HEK293T (cell line): Measurements from ENCODE around the gene CDK5.

ENCODE experiments used
- CTCF ChIA-PET: fragments of 350-600 bp; formaldehyde crosslinking; extraction: SDS; loops from one replicate; lab custom pipeline; 2021; ENCODE audit warnings: antibody characterized with exemption, inconsistent platforms; lab: Yijun Ruan, JAX
- POLR2A ChIA-PET: fragments of 350-600 bp; formaldehyde crosslinking; extraction: SDS; loops from one replicate; lab custom pipeline; 2020; ENCODE audit warnings: antibody characterized with exemption, inconsistent platforms; lab: Yijun Ruan, JAX
- DNase-seq: peaks from one replicate; pipeline ENCODE4 v3.0.0; 2012; ENCODE audit warnings: mixed read lengths; ENCODE audit errors: extremely low spot score
- ARNT ChIP-seq: fragments of 450-650 bp; IDR thresholded peaks from 2 replicates; pipeline ENCODE4 v1.6.1; 2017; ENCODE audit warnings: mild to moderate bottlenecking
- BHLHE40 ChIP-seq: fragments of 450-650 bp; IDR thresholded peaks from 2 replicates; pipeline ENCODE4 v1.6.1; 2016; ENCODE audit warnings: mild to moderate bottlenecking, moderate library complexity, borderline replicate concordance
- CTBP1 ChIP-seq: fragments of 450-650 bp; IDR thresholded peaks from 2 replicates; pipeline ENCODE4 v1.6.1; 2016; ENCODE audit warnings: borderline replicate concordance
- ELF4 ChIP-seq: fragments of 450-650 bp; IDR thresholded peaks from 2 replicates; pipeline ENCODE4 v1.6.1; 2017; ENCODE audit warnings: antibody characterized with exemption
- FOXA1 ChIP-seq: fragments of 450-650 bp; IDR thresholded peaks from 2 replicates; pipeline ENCODE4 v1.6.1; 2016; ENCODE audit warnings: mild to moderate bottlenecking
- FOXK2 ChIP-seq: fragments of 450-650 bp; IDR thresholded peaks from 2 replicates; pipeline ENCODE4 v1.6.1; 2016; ENCODE audit warnings: mild to moderate bottlenecking
- FOXM1 ChIP-seq: fragments of 450-650 bp; IDR thresholded peaks from 2 replicates; pipeline ENCODE4 v1.6.1; 2017; ENCODE audit warnings: mild to moderate bottlenecking, borderline replicate concordance
- HDGF ChIP-seq: fragments of 450-650 bp; IDR thresholded peaks from 2 replicates; pipeline ENCODE4 v1.6.1; 2017; ENCODE audit warnings: antibody characterized with exemption, borderline replicate concordance
- L3MBTL2 ChIP-seq: fragments of 450-650 bp; conservative IDR thresholded peaks from 2 replicates; pipeline ENCODE4 v1.6.1; 2016; ENCODE audit warnings: mild to moderate bottlenecking
- LEF1 ChIP-seq: fragments of 450-650 bp; IDR thresholded peaks from 2 replicates; pipeline ENCODE4 v1.6.1; 2017; ENCODE audit warnings: mild to moderate bottlenecking, borderline replicate concordance
- NFRKB ChIP-seq: fragments of 450-650 bp; IDR thresholded peaks from 2 replicates; pipeline ENCODE4 v1.6.1; 2016; ENCODE audit warnings: mild to moderate bottlenecking, moderate library complexity
- SP1 ChIP-seq: fragments of 450-650 bp; IDR thresholded peaks from 2 replicates; pipeline ENCODE4 v1.6.1; 2017
- SUZ12 ChIP-seq: fragments of 450-650 bp; IDR thresholded peaks from 2 replicates; pipeline ENCODE4 v1.6.1; 2016; ENCODE audit warnings: mild to moderate bottlenecking
- TARDBP ChIP-seq: fragments of 450-650 bp; IDR thresholded peaks from 2 replicates; pipeline ENCODE4 v1.6.1; 2016
- ZNF384 ChIP-seq: fragments of 450-650 bp; IDR thresholded peaks from 2 replicates; pipeline ENCODE4 v1.6.1; 2016
- TF ChIP-seq, protein P1 (sequence below): fragments of 450-650 bp; IDR thresholded peaks from 2 replicates; pipeline ENCODE4 v1.6.1; 2016

Gene CDK5

DNA sequence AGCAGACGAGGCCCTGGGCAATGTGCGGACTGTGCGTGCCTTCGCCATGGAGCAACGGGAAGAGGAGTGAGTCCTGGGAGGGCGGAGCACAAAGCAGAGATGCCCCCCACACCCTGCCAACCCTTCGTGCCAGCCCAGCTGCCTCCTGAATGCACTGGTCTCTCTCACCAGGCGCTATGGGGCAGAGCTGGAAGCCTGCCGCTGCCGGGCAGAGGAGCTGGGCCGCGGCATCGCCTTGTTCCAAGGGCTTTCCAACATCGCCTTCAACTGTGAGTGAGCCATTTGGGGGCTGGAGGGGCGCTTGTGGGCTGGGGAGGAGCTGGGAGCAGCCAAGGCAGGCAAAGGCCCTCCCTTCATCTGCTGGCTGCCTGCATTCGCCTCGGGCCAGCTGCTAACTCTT, 21.8 kb downstream of the CDK5 start:
- POLR2A ChIA-PET, result interaction anchor here (1.3 kb wide), 1 partner anchor 21 kb away, joined by 3 read pairs; no protein-coding TSS in a partner anchor
- CTCF ChIA-PET, result no interaction called here
- DNase-seq, result no peak
- no peak for TF ChIP-seq SUZ12
- no peak for TF ChIP-seq NFRKB
- no peak for TF ChIP-seq SP1
- no peak for TF ChIP-seq ZNF384
- no peak for TF ChIP-seq FOXA1
- TF ChIP-seq BHLHE40, result no peak
- no peak for TF ChIP-seq ARNT
- TF ChIP-seq TARDBP, result no peak
- no peak for TF ChIP-seq FOXM1
- no peak for TF ChIP-seq L3MBTL2
- no peak for TF ChIP-seq LEF1
- no peak for TF ChIP-seq CTBP1
- no peak for TF ChIP-seq ELF4
- no peak for TF ChIP-seq FOXK2
- TF ChIP-seq HDGF, result no peak

DNA sequence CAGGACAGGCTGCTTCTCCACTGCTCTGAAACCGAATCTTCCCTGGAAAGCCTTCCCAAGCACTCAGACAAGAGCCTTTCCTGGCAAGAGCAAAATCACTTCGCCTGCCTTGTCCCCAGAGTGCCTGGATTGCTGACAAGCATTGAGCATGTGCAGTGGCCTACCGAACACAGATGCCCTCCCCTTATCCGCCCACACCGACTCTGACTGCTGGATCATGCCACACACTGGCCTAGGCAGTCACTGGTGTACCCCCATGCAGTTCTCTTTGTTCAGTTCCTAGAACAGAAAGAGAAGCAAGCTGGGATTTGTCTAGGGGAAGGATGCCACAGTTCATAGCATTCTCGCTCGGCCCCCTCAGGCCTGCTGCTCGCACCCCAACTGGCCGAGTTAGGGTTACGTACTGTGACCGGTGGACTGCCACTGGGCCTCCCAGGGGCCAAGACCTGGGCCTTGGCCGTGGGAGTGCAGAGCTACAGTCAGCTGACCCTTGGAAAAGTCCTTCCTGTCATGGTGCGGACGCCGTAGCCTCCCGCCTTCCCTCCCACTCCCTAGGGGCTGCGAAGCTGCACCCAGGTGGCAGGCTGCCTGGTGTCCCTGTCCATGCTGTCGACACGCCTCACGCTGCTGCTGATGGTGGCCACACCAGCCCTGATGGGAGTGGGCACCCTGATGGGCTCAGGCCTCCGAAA, 22.5 kb downstream of the CDK5 start:
- no peak for DNase-seq
- CTCF ChIA-PET, result no interaction called here
- POLR2A ChIA-PET, result no interaction called here
- TF ChIP-seq CTBP1, result no peak
- no peak for TF ChIP-seq FOXK2
- no peak for TF ChIP-seq TARDBP
- TF ChIP-seq, protein P1, sequence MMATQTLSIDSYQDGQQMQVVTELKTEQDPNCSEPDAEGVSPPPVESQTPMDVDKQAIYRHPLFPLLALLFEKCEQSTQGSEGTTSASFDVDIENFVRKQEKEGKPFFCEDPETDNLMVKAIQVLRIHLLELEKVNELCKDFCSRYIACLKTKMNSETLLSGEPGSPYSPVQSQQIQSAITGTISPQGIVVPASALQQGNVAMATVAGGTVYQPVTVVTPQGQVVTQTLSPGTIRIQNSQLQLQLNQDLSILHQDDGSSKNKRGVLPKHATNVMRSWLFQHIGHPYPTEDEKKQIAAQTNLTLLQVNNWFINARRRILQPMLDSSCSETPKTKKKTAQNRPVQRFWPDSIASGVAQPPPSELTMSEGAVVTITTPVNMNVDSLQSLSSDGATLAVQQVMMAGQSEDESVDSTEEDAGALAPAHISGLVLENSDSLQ, result no peak
- TF ChIP-seq FOXM1, result no peak
- TF ChIP-seq HDGF, result no peak
- no peak for TF ChIP-seq ARNT
- TF ChIP-seq ELF4, result no peak
- TF ChIP-seq L3MBTL2, result no peak
- no peak for TF ChIP-seq ZNF384

DNA sequence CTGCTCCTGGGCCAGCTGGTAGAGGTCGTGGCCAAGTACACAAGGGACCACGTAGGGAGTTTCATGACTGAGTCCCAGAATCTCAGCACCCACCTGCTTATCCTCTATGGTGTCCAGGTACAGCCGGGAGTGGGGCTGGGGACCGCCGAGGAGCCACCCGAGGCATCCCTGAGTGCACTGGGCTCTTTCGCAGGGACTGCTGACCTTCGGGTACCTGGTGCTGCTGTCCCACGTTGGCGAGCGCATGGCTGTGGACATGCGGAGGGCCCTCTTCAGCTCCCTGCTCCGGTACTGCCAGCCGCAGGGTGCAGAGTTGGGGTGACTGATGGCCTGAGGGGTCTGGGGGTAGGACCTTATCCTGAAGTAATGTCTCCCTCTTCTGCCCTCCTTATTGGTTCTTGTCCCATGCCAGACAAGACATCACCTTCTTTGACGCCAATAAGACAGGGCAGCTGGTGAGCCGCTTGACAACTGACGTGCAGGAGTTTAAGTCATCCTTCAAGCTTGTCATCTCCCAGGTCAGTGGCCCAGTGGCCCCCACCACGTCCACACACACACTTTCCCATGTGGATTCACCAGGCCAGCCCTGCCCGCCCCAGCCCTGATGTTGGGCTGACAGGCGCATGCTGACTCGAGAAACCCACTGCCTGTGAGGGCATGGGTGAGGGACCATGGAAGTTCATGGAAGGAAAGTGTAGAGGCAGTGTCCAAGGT, 23.2 kb downstream of the CDK5 start:
- POLR2A ChIA-PET, result no interaction called here
- CTCF ChIA-PET, result no interaction called here
- TF ChIP-seq NFRKB (no peak), ARNT (no peak), ZNF384 (no peak), SUZ12 (no peak), SP1 (no peak), TARDBP (no peak), FOXK2 (no peak), CTBP1 (no peak), LEF1 (no peak), ELF4 (no peak), FOXA1 (no peak)
- TF ChIP-seq, protein P1, result no peak
- no peak for DNase-seq

DNA sequence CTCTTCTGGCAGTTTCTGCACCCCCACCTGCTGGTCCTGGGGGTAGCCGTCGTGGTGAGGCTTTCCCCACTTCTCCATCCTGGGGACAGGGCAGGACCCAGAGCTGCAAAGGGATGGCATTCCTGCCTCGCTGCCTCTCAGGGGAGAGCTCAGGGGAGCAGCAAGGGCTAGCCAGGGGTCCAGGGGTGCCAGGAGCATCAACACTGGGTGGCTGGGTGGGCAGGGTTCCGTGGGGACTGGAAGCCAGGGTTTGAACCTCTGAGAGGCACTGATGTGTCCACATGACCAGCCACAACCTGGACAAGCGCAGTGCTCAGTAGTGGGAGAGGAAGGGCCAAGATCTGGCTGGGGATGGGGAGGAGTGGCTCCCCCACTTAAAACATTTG, 23.8 kb downstream of the CDK5 start:
- CTCF ChIA-PET, result no interaction called here
- POLR2A ChIA-PET, result no interaction called here
- no peak for DNase-seq
- TF ChIP-seq SP1 (no peak), FOXA1 (no peak), FOXM1 (no peak), NFRKB (no peak), ELF4 (no peak), L3MBTL2 (no peak)

DNA sequence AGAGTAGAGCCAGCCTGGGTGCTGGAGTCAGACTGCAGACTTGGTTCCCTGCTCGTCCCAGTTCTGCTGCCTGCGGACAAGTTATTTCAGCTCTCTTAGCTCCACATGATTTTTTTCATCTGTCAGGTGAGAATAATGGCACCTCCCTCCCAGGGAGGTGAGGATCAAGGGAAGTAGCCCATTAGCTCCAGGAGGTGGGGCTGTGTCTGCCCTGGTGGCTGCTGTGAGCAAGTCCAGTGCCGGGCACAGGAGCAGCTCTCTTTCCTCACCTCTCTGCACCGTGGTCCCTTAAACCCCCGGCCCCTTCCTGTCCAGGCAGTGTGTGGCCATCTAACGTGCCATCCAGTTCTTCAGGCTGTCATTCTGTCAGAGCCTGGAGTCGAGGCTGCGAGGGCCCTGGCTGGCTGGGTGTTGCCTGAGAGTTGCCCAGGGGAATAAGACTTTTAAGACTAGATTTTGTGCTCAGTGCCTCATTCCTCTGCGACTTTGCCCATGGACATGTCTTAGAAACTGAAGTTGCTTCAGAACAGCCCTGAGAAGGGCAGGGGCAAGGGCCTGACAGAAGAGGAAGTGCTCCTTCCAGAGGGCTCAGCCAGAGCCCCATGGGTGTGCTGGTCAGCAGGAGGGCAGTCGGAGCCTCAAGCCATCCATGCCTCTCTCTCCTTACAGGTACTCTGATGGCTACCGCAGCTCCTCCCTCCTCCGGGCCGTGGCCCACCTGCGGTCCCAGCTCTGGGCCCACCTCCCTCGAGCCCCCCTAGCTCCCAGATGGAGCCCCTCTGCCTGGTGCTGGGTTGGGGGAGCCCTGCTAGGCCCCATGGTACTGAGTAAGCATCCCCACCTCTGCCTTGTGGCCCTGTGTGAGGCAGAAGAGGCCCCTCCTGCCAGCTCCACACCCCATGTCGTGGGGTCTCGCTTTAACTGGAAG, 24.5 kb downstream of the CDK5 start:
- ChIA-PET POLR2A (interaction anchor here (1.1 to 1.4 kb wide), 2 partner anchors 12 to 52 kb away, joined by 3 to 4 read pairs; no protein-coding TSS in a partner anchor), CTCF (no interaction called here)
- no peak for DNase-seq
- TF ChIP-seq ARNT (no peak), FOXM1 (no peak), HDGF (no peak), L3MBTL2 (no peak), CTBP1 (no peak), ZNF384 (no peak)

DNA sequence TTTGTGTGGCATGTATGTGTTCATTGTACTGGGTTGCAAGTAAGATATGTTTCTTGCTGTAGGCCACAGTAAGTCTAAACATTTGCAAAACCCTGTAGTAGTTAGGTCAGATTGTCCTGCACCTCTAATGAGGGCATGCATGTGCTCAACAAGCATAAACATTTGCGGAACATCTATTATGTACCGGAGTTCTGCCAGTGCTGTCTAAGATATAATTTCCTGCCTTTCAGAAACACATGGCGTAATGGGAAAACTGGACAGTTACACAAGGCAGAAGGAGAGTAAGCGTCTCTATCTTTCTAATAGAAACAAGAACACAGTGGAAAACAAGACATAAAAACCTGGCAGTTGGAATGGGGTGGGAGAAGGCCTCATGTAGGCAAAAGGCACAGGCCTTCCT, 26.7 kb downstream of the CDK5 start:
- TF ChIP-seq ARNT (no peak), HDGF (no peak), L3MBTL2 (no peak), ZNF384 (no peak), NFRKB (no peak), SP1 (no peak), TARDBP (no peak), CTBP1 (no peak), FOXM1 (no peak), SUZ12 (no peak), ELF4 (no peak), BHLHE40 (no peak), LEF1 (no peak), FOXK2 (no peak), FOXA1 (no peak)
- DNase-seq, result no peak
- POLR2A ChIA-PET, result no interaction called here
- CTCF ChIA-PET, result no interaction called here
